Measurements from ENCODE around the gene ZRSR2.

ZRSR2 gene

DNA sequence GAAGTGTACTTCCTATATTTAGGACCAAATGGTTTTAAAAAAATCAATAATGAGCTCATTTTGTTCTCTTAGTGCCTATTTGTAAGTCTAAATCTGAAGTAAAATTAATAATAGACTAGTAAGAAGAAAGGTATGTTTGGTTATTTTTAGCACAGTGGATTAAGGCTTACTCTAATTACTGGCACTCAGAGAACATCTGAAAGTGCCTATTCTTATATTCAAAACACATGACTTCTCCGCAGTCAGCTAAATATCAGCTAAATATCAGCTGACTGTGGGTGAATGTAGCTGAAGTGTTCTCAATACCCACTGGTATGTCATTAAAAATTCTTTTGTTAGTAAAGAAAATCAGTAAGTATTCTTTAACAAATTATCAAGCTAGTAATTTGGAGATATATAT is 58.3 kb downstream of the ZRSR2 start:
- in situ Hi-C loops (cut with MboI; ENCODE audit: low sequenced_read_pairs) = no loop called here

DNA sequence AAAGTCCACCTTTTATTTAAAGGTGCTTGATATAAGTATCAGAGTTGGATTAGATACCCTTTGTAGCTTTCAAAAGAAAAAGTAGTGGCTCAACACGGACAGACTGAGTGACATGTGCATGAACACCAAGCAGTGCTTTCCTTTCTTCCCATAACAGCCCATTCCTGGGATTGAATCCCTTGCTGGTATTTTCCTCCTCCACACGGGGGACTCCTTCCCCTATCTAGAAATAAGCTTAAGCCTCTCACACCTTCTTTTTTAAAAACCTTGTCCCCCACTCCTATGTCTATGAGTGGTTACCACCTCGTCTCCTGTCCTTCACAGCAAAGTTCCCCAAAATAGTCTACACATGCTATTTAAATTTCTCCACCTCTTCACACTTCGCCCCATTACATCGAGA is 59.3 kb downstream of the ZRSR2 start:
- in situ Hi-C loops (cut with MboI; ENCODE audit: low sequenced_read_pairs) = no loop called here

DNA sequence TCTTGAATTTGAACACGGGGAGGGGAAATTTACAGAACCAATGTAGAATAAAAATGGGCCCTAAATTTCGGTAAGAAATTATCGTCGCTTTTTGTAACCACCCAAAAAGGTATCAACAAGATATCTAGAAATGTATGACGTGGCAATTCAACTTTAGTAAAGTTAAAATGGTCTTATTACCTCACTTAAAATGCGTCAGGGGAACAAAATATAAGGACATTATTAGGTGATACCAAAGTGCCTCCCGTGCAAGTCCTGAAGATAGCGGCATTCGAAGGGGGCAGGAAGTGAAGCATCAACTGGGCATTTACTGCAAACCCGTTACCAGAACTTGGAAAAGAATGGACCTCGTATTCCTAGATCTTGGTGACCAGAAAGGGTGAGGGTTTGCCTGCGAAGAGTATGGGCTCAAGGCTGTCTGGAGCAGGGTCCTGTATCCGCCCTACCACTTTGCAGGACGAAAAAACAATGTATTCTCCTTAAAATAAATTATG is 63.3 kb downstream of the ZRSR2 start:
- in situ Hi-C loops (cut with MboI; ENCODE audit: low sequenced_read_pairs) = no loop called here

GRCh38 chrX:15854080-15854655 is 63.9 kb downstream of the ZRSR2 start:
- in situ Hi-C loops (cut with MboI; ENCODE audit: low sequenced_read_pairs) = no loop called here

DNA sequence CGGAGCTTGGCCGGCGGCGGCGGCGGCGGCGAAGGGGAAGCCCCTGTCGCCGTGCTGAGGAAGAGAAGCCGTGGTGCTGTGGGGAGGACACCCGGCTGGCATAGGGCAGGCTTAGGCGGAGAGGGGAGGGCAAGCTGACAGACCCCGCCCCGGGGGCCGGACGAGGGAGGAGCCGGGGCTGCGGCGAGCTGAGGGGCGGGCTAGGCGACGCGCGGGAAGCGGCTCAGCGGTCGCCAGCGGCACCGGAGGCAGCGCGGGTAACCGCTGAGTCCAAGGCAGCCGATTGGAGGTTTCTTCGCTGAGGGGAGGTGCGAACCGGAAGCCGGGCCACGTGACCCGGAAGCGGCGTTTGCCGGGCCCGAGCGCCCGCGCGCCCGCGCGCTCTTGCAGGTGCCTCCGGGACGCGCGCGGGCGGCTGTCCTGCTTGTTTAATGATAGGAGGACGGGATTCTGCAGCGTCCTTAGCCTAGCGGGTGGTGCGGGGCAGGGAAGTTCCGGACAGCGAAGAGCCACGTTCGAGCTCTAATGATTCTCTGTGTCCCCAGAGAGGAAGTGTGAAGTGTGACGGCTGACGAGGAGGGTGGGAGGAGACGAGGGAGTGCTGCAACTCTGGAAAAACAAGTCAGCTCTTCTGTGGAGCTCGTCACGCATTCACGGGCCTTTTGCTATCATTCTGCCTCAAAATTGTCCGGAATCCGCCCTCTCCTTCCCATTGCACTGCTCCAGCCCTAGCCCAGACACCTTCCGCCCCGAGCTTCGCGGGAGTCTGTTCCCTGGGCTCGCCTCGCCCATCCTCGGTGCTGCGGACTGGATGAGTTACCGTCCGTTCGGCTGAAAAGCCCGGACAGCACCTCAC is 64.7 kb downstream of the ZRSR2 start, which contains the start of gene AP1S2:
Gene AP1S2, minus strand, starts transcription at position 102 of the 856 bp plus-strand sequence. CDS start 2,289 bp downstream, outside the sequence.
- in situ Hi-C loops (cut with MboI; ENCODE audit: low sequenced_read_pairs) = no loop called here

GRCh38 chrX:15855568-15856221 is 65.4 kb downstream of the ZRSR2 start:
- in situ Hi-C loops (cut with MboI; ENCODE audit: low sequenced_read_pairs) = no loop called here

DNA sequence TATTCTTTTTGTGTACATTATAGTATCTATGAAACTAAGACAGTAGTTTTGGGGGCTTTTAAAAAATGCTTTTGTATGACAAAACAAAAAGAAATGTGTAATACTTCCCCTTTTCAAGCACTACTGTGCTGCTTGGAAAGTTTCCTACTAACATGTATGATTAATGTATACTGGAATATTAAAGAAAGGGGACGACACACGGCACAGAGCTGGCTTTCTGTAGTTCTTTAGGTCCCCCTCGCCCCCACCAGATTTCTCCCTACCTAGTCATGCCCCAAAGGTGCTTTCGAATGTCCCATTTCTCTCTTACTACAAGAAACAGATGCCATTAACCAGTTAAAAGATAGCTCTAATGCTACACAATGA is 65.9 kb downstream of the ZRSR2 start:
- in situ Hi-C loops (cut with MboI; ENCODE audit: low sequenced_read_pairs) = no loop called here

GRCh38 chrX:15856636-15857035 is 66.4 kb downstream of the ZRSR2 start:
- in situ Hi-C loops (cut with MboI; ENCODE audit: low sequenced_read_pairs) = no loop called here

- in situ Hi-C loops (cut with MboI; ENCODE audit: low sequenced_read_pairs) = no loop called here
Measured at GRCh38 chrX:15858051-15858450, 67.8 kb downstream of the ZRSR2 start.

DNA sequence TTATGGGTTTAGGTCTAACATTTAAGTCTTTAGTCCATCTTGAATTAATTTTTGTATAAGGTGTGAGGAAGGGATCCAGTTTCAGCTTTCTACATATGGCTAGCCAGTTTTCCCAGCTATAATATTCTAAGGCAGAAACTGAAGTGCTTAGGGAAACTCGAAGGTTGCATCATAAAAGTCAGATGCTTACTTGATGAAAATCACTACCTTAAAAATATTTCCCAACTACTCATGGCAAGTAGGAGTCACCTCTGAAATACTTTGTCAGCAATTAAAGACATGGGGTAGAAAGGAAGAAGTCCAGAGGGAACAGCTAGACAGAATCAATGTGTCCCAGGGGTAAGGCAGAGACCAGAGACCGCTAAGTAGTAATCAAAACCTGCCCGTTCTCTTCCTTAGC is 70.6 kb downstream of the ZRSR2 start:
- in situ Hi-C loops (cut with MboI; ENCODE audit: low sequenced_read_pairs) = no loop called here

DNA sequence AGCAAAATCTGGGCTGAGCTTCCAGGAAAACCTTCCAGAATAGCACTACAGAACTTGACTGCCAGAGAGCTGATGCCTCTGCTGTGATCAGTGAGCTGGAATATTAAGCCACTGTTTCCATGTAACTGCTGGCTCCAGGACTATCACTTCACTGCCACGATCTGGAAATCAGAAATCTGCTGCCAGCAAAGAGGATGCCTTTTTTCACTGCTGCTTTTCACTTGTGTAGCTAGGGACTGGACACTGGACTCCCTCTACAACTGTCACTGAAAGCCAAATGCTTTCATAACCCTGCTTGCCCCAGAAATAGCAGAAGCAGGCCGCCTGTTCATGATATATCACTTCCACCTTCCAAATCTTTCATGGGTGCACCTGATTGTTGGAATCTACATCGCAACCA is 73.7 kb downstream of the ZRSR2 start:
- in situ Hi-C loops (cut with MboI; ENCODE audit: low sequenced_read_pairs) = no loop called here

- in situ Hi-C loops (cut with MboI; ENCODE audit: low sequenced_read_pairs) = no loop called here
Measured at GRCh38 chrX:15864629-15865028, 74.3 kb downstream of the ZRSR2 start.

DNA sequence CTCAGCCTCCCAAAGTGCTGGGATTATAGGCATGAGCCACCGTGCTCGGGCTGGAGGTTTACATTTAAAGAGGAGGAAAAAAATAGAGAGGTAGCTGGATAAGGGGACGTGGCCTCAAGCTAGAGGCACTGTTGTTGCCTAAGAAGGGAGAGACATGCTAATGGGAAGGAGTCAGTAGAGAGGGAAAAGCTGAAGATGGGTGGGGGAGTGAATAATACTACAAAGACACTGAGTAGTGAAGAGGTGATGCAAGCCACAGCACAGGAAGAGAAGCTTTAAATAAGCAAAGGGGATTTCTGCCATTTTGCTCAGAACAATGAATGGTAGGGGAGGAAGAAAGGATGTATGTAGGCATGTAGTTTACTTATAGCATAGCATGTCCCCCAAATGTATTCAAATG is 75.9 kb downstream of the ZRSR2 start:
- in situ Hi-C loops (cut with MboI; ENCODE audit: low sequenced_read_pairs) = no loop called here

- in situ Hi-C loops (cut with MboI; ENCODE audit: low sequenced_read_pairs) = no loop called here
Measured at GRCh38 chrX:15869695-15870094, 79.4 kb downstream of the ZRSR2 start.

DNA sequence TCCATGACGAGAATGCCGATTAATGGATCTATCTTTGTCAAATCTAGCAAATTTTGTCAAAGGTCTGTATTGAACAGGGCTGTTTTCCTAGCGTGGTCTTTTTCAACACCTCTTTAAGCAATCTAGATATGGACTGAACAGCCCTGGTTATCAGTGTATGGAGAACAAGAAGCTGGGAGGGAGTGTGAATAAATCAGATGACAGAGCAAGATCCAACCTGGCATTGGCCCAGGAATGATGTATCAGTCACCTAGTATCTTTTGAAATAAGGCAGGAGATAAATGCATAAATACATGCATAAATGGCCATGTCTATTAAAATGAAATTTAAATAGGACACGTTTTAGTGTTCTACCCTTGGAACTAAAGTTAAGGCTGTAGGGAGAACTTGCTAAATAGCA is 80.0 kb downstream of the ZRSR2 start:
- in situ Hi-C loops (cut with MboI; ENCODE audit: low sequenced_read_pairs) = no loop called here

All from hTERT RPE-1 (cell line).